ENCODE data around the gene RNASE12. TPM values are rescaled to one million over a fixed set of nuclear protein-coding genes. Genes with fewer than 3 reads are reported as not detected.

The RNASE12 gene
- total RNA-seq, 1 donor from 2014 or later: not detected

- TF ChIP-seq CTCF (IDR thresholded peaks at IDR 0.05; ENCODE audit: unreplicated experiment): no peak
- H3K36me3 Mint-ChIP-seq (ENCODE audit: low read depth, unreplicated experiment): no peaks in the 10 kb centered on the region
- no peak overlapping the region for H3K27ac Mint-ChIP-seq (ENCODE audit: unreplicated experiment)
- no peaks in the 10 kb centered on the region for H3K27me3 Mint-ChIP-seq (ENCODE audit: unreplicated experiment)
- no peak overlapping the region for H3K4me3 Mint-ChIP-seq (ENCODE audit: unreplicated experiment)
- peak; percentile 79 for DNase-seq (ENCODE audit: low spot score)
- no peaks in the 10 kb centered on the region for H3K9me3 Mint-ChIP-seq (ENCODE audit: unreplicated experiment)
- peaks cover 6% of the 10 kb centered on the region for H3K4me1 Mint-ChIP-seq (ENCODE audit: unreplicated experiment)
These were observed 19.0 kb upstream of the RNASE12 start for GRCh38 chr14:20610002-20610765.

- Mint-ChIP-seq H3K27me3 (ENCODE audit: unreplicated experiment) (no peaks in the 10 kb centered on the region), H3K4me1 (ENCODE audit: unreplicated experiment) (peaks cover under 1% of the 10 kb centered on the region), H3K4me3 (ENCODE audit: unreplicated experiment) (no peak overlapping the region), H3K9me3 (ENCODE audit: unreplicated experiment) (no peaks in the 10 kb centered on the region), H3K36me3 (ENCODE audit: low read depth, unreplicated experiment) (no peaks in the 10 kb centered on the region), H3K27ac (ENCODE audit: unreplicated experiment) (no peak overlapping the region)
- DNase-seq (ENCODE audit: low spot score): peak; percentile 76
- peak; percentile 98 for TF ChIP-seq CTCF (IDR thresholded peaks at IDR 0.05; ENCODE audit: unreplicated experiment)
These were observed 18.2 kb upstream of the RNASE12 start for GRCh38 chr14:20609215-20610001.

GRCh38 chr14:20608383-20609110 is 17.4 kb upstream of the RNASE12 start:
- no peak for DNase-seq (ENCODE audit: low spot score)
- Mint-ChIP-seq H3K9me3 (ENCODE audit: unreplicated experiment) (no peaks in the 10 kb centered on the region), H3K4me3 (ENCODE audit: unreplicated experiment) (no peak overlapping the region), H3K4me1 (ENCODE audit: unreplicated experiment) (no peaks in the 10 kb centered on the region), H3K36me3 (ENCODE audit: low read depth, unreplicated experiment) (no peaks in the 10 kb centered on the region), H3K27me3 (ENCODE audit: unreplicated experiment) (peaks cover 2% of the 10 kb centered on the region), H3K27ac (ENCODE audit: unreplicated experiment) (no peak overlapping the region)
- no peak for TF ChIP-seq CTCF (IDR thresholded peaks at IDR 0.05; ENCODE audit: unreplicated experiment)

GRCh38 chr14:20607617-20608016 is 16.4 kb upstream of the RNASE12 start:
- no peak for TF ChIP-seq CTCF (IDR thresholded peaks at IDR 0.05; ENCODE audit: unreplicated experiment)
- Mint-ChIP-seq H3K27ac (ENCODE audit: unreplicated experiment) (no peak overlapping the region), H3K36me3 (ENCODE audit: low read depth, unreplicated experiment) (no peaks in the 10 kb centered on the region), H3K4me3 (ENCODE audit: unreplicated experiment) (no peak overlapping the region), H3K4me1 (ENCODE audit: unreplicated experiment) (no peaks in the 10 kb centered on the region), H3K27me3 (ENCODE audit: unreplicated experiment) (peaks cover 2% of the 10 kb centered on the region), H3K9me3 (ENCODE audit: unreplicated experiment) (no peaks in the 10 kb centered on the region)
- DNase-seq (ENCODE audit: low spot score): no peak

Data from endothelial cell (in vitro differentiated cells).